ENCODE results near the gene CYP27C1. TPM values are rescaled to one million over a fixed set of nuclear protein-coding genes. Genes with fewer than 3 reads are reported as not detected.

The CYP27C1 gene
- total RNA-seq, 4 donors from 2014 or later: 0.40 TPM; not detected in 3

GRCh38 chr2:127187831-127188230 lies 32.3 kb downstream of the CYP27C1 start:
- no peaks in the 10 kb centered on the region for H3K9me3 ChIP-seq
- intact Hi-C loops (cut with DNase I): no loop called here
- no peak for TF ChIP-seq POLR2A (IDR thresholded peaks at IDR 0.05)
- TF ChIP-seq CTCF (IDR thresholded peaks at IDR 0.05): no peak
- DNase-seq: no peak
- H3K27ac ChIP-seq: no peak overlapping the region
- H3K36me3 ChIP-seq: no peaks in the 10 kb centered on the region
- H3K27me3 ChIP-seq: no peaks in the 10 kb centered on the region
- no peaks in the 10 kb centered on the region for H3K4me1 ChIP-seq
- WGBS, 2 donors: 72 to 73% methylated on average over 10 of the region's 10 CpGs
- no peak overlapping the region for H3K4me3 ChIP-seq (replicated peaks in 1 of 3)

- Histone ChIP-seq H3K9me3 (no peaks in the 10 kb centered on the region), H3K4me3 (replicated peaks in 1 of 3) (no peak overlapping the region), H3K4me1 (no peaks in the 10 kb centered on the region), H3K27me3 (no peaks in the 10 kb centered on the region), H3K36me3 (no peaks in the 10 kb centered on the region), H3K27ac (no peak overlapping the region)
- TF ChIP-seq CTCF (IDR thresholded peaks at IDR 0.05) (no peak), POLR2A (IDR thresholded peaks at IDR 0.05) (no peak)
- DNase-seq: no peak
- intact Hi-C loops (cut with DNase I): no loop called here
- WGBS, 2 donors: 87% methylated on average over 17 of the region's 17 CpGs
These were observed 32.9 kb downstream of the CYP27C1 start for GRCh38 chr2:127187081-127187775.

GRCh38 chr2:127185705-127186104 lies 34.4 kb downstream of the CYP27C1 start:
- Histone ChIP-seq H3K36me3 (no peaks in the 10 kb centered on the region), H3K27me3 (no peaks in the 10 kb centered on the region), H3K4me3 (replicated peaks in 1 of 3) (no peak overlapping the region), H3K9me3 (no peaks in the 10 kb centered on the region), H3K4me1 (no peaks in the 10 kb centered on the region), H3K27ac (no peak overlapping the region)
- no peak for DNase-seq
- 50 to 70% methylated on average over 4 of the region's 4 CpGs for WGBS, 2 donors
- intact Hi-C loops (cut with DNase I): no loop called here
- TF ChIP-seq POLR2A (IDR thresholded peaks at IDR 0.05): no peak
- no peak for TF ChIP-seq CTCF (IDR thresholded peaks at IDR 0.05)

- Histone ChIP-seq H3K4me3 (replicated peaks in 1 of 3) (no peak overlapping the region), H3K27me3 (no peaks in the 10 kb centered on the region), H3K27ac (no peak overlapping the region), H3K4me1 (no peaks in the 10 kb centered on the region), H3K36me3 (no peaks in the 10 kb centered on the region), H3K9me3 (no peaks in the 10 kb centered on the region)
- intact Hi-C loops (cut with DNase I): no loop called here
- no peak for TF ChIP-seq CTCF (IDR thresholded peaks at IDR 0.05)
- no peak for TF ChIP-seq POLR2A (IDR thresholded peaks at IDR 0.05)
- 76 to 77% methylated on average over 9 of the region's 9 CpGs for WGBS, 2 donors
- DNase-seq: no peak
These were observed 35.0 kb downstream of the CYP27C1 start for GRCh38 chr2:127185093-127185492.

- no peaks in the 10 kb centered on the region for H3K9me3 ChIP-seq
- no peak overlapping the region for H3K27ac ChIP-seq
- H3K4me1 ChIP-seq: no peaks in the 10 kb centered on the region
- no peak for DNase-seq
- no peak overlapping the region for H3K4me3 ChIP-seq (replicated peaks in 1 of 3)
- intact Hi-C loops (cut with DNase I): no loop called here
- 90 to 92% methylated on average over 3 of the region's 3 CpGs for WGBS, 2 donors
- H3K36me3 ChIP-seq: no peaks in the 10 kb centered on the region
- TF ChIP-seq POLR2A (IDR thresholded peaks at IDR 0.05): no peak
- no peak for TF ChIP-seq CTCF (IDR thresholded peaks at IDR 0.05)
- no peaks in the 10 kb centered on the region for H3K27me3 ChIP-seq
These were observed 36.3 kb downstream of the CYP27C1 start for GRCh38 chr2:127183771-127184170.

Measured in thyroid gland (tissue), 4 donors.